Esophagus squamous epithelium (tissue), 5 donors: ENCODE results near the gene MYOZ3. TPM values are rescaled to one million over a fixed set of nuclear protein-coding genes. Genes with fewer than 3 reads are reported as not detected.

ENCODE experiments used
- DNase-seq: peaks from one replicate; lab custom pipeline; 2025; lab: John Stamatoyannopoulos, UW
- H3K27ac ChIP-seq, 4 donors: fragments of 200-600 bp; sonication (generic); one replicate each; pipeline ENCODE4 v1.5.1; 2016 to 2019; ENCODE audit warnings: mild to moderate bottlenecking in 1 of 4
- H3K27me3 ChIP-seq, 4 donors: fragments of 200-600 bp; sonication (generic); 1 replicate in 3 of 4; 2 replicates in 1 of 4; pipeline versions ENCODE4 v1.5.1 to v1.6.0; 2017 to 2021; ENCODE audit warnings: antibody characterized with exemption in 1 of 4
- H3K36me3 ChIP-seq, 3 donors: fragments of 200-600 bp; sonication (generic); one replicate each; pipeline ENCODE4 v1.5.1; 2016 to 2019
- H3K4me1 ChIP-seq, 3 donors: fragments of 200-600 bp; sonication (generic); one replicate each; pipeline ENCODE4 v1.5.1; 2017 to 2019
- H3K4me3 ChIP-seq, 4 donors: fragments of 200-600 bp; sonication (generic); 1 replicate in 3 of 4; 2 replicates in 1 of 4; pipeline ENCODE4 v1.5.1; 2016 to 2019; ENCODE audit warnings: mild to moderate bottlenecking in 2 of 4, moderate library complexity in 1 of 4
- H3K9me3 ChIP-seq, 3 donors: fragments of 200-600 bp; sonication (generic); one replicate each; pipeline ENCODE4 v1.5.1; 2016 to 2019
- POLR2A ChIP-seq, 4 donors: fragments of 450-650 bp; IDR thresholded peaks; one replicate each; pipeline ENCODE4 v1.6.1; 2017; ENCODE audit warnings: antibody characterized with exemption in 4 of 4, mild to moderate bottlenecking in 4 of 4, moderate library complexity in 3 of 4
- WGBS, 2 donors: methylation state at CpG; one replicate each; pipeline ENCODE4 v1.1.5; 2018; 5-methylcytosine and 5-hydroxymethylcytosine counted together
- intact Hi-C: fragments of 100-400 bp; cut with DNase I; formaldehyde crosslinking; loops from one replicate; pipeline ENCODE4 v1.15.0; 2022
- total RNA-seq, 4 donors: library from RNA; depleted of rRNA; stranded (reverse); fragments of >200 nt; gene quantifications; one replicate each; pipeline ENCODE4 v1.1.0, GENCODE V29; 2016
- TF ChIP-seq, protein P1 (sequence below), 6 experiments: fragments of 450-650 bp in 4 of 6; fragments of 200-600 bp in 2 of 6; sonication (generic) in 2 of 6; IDR thresholded peaks; one replicate each; pipeline ENCODE4 v1.5.1; 2016 to 2019; ENCODE audit warnings: antibody characterized with exemption in 6 of 6, mild to moderate bottlenecking in 4 of 6, moderate library complexity in 4 of 6
- donor health status: DM: yes; HTN: yes; CAD: no.

The MYOZ3 gene, protein sequence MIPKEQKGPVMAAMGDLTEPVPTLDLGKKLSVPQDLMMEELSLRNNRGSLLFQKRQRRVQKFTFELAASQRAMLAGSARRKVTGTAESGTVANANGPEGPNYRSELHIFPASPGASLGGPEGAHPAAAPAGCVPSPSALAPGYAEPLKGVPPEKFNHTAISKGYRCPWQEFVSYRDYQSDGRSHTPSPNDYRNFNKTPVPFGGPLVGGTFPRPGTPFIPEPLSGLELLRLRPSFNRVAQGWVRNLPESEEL
- total RNA-seq = under 1 TPM in 1 of 4 donors, not detected in 3; under 0.01 TPM

DNA sequence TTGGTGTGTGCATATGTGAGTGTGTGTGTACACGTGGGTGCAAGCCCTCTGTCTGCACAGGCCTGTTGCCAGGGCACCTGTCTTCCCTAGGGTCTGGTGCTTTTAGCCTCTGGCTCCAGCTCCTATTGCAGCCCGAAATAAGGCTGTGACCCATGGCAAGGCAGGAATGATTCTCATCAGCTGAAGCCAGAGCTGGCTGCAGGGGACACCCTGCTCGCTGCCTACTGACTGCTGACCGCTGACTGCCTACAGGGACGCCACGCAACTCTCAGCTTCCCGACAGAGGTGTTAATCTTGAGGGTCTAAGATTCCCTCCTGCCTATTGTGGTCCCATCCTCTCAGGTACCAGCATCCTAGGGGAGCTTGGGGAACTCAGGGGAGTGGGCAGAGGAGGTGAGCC, at the start of gene MYOZ3:
Gene MYOZ3 (plus strand): TSS at position 166 of the 400 bp plus-strand sequence. CDS start 1,691 bp downstream, outside the sequence.
- intact Hi-C loops = no loop called here
- Histone ChIP-seq H3K36me3 (no peaks in the 10 kb centered on the region), H3K4me3 (no peak within 1 kb of the TSS), H3K9me3 (no peaks in the 10 kb centered on the region), H3K27ac (peak within 1 kb of the TSS in 1 of 4 donors; percentile 5), H3K4me1 (peaks cover 3 to 24% (median 13%) of the 10 kb centered on the region in 3 donors), H3K27me3 (no peaks in the 10 kb centered on the region)
- WGBS, 2 donors = 46 to 68% methylated on average over 2 to 7 of the region's 7 CpGs
- DNase-seq = no peak
- TF ChIP-seq, protein P1, sequence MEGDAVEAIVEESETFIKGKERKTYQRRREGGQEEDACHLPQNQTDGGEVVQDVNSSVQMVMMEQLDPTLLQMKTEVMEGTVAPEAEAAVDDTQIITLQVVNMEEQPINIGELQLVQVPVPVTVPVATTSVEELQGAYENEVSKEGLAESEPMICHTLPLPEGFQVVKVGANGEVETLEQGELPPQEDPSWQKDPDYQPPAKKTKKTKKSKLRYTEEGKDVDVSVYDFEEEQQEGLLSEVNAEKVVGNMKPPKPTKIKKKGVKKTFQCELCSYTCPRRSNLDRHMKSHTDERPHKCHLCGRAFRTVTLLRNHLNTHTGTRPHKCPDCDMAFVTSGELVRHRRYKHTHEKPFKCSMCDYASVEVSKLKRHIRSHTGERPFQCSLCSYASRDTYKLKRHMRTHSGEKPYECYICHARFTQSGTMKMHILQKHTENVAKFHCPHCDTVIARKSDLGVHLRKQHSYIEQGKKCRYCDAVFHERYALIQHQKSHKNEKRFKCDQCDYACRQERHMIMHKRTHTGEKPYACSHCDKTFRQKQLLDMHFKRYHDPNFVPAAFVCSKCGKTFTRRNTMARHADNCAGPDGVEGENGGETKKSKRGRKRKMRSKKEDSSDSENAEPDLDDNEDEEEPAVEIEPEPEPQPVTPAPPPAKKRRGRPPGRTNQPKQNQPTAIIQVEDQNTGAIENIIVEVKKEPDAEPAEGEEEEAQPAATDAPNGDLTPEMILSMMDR (IDR thresholded peaks at IDR 0.05) = no peak
- no peak for TF ChIP-seq POLR2A (IDR thresholded peaks at IDR 0.05)

DNA sequence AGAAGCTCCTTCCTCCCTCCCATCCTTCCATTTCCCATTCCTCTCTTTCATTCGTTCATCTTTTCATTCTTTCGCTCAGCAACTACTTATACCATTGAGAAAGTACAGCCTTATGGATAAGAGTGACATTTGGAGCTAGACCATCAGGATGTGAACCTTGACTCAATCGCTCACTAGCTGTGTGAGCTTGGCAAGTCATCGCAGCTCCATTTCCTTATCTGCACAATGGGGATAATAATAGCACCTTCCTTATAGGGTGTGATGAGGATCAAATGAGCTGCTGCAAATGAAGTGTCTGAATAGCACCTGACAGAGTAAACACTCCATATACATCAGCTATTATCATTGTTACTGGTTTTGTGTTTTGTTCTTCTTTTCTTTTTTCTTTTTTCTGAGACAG, 48.6 kb upstream of the MYOZ3 start:
- no peaks in the 10 kb centered on the region for H3K9me3 ChIP-seq
- peaks cover 23 to 80% (median 72%) of the 10 kb centered on the region in 3 donors for H3K4me1 ChIP-seq
- no peak for TF ChIP-seq POLR2A (IDR thresholded peaks at IDR 0.05)
- TF ChIP-seq, protein P1 (IDR thresholded peaks at IDR 0.05) = no peak
- 51 to 57% methylated on average over 4 of the region's 4 CpGs for WGBS, 2 donors
- H3K27ac ChIP-seq = peak overlapping the region in 3 of 4 donors; percentile 68 to 76 (median 73)
- H3K36me3 ChIP-seq = no peaks in the 10 kb centered on the region
- H3K4me3 ChIP-seq = no peak overlapping the region
- intact Hi-C loops = no loop called here
- no peak for DNase-seq
- no peaks in the 10 kb centered on the region for H3K27me3 ChIP-seq

DNA sequence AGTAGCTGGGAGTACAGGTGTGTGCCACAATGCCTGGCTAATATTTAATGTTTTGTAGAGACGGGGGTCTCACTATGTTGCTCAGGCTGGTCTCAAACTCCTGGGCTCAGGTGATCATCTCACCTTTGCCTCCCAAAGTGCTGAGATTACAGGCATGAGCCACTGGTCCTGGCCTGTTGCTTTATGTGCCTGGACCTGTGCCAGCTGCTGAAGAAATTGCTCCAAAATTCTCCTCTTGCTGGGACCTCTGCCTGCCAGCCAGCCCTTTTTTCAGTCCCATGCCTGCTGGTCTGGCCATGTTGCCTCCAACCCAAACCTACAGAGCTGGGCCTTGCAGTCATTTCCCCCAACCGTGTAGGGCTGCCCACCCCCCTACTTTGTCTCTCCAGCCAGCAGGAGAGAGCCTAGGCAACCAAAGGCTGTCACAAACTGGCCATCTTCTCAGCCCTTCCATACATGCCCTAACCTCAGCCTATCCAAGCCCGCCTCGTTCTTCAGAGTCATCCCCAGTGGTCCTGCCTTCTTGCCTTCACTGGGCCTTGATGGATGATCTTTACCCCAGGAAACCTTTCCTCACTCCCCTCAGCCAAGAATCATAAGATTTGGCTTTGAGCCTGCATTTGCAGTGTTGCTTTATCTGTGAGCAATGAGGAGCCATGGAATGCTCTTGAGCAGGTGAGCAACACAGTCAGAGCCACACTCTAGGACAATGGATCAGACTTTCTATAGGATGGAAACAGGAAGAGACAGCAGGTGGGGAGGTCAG, 48.0 kb upstream of the MYOZ3 start:
- DNase-seq = no peak
- H3K27ac ChIP-seq = peak overlapping the region in 3 of 4 donors; percentile 10 to 58 (median 22)
- no peaks in the 10 kb centered on the region for H3K9me3 ChIP-seq
- H3K4me3 ChIP-seq = no peak overlapping the region
- H3K27me3 ChIP-seq = no peaks in the 10 kb centered on the region
- peaks cover 24 to 87% (median 73%) of the 10 kb centered on the region in 3 donors for H3K4me1 ChIP-seq
- 49 to 71% methylated on average over 3 to 4 of the region's 4 CpGs for WGBS, 2 donors
- H3K36me3 ChIP-seq = no peaks in the 10 kb centered on the region
- intact Hi-C loops = no loop called here
- no peak for TF ChIP-seq POLR2A (IDR thresholded peaks at IDR 0.05)
- TF ChIP-seq, protein P1 (IDR thresholded peaks at IDR 0.05) = no peak

DNA sequence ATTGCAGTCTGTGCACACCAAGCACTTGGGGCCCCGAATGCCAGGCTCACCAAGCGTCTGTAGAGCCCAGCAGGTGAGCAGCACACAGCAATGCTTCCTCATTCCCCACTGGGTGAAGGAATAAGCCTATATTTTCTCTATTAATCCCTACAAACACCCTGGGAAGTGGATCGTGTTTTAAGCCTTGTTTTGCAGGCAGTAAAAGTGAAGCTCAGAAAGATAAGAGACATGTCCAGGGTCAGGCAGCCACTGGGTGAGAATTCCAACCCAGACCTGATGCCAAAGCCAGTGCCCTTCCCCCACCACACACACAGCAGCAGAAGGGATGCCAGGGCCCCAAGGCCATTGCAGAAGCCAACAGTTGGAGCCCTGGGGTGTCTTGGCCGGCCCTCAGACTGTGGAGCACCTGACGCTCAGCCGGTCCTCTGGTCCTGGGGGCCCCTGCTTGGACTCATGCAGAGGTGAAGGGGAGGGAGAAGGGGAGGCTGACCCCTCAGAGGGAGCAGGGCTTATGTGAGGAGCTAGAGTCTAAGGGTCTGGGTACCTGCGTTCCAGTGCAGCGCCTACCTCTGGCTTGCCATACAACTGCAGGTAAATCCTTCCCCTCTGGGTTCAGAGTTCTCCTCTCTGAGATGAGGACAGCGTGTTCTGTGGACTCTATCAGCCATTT, 46.9 kb upstream of the MYOZ3 start:
- Histone ChIP-seq H3K27ac (peak overlapping the region in 3 of 4 donors; percentile 22 to 70 (median 67)), H3K4me3 (no peak overlapping the region), H3K36me3 (no peaks in the 10 kb centered on the region), H3K4me1 (peaks cover 29 to 98% (median 83%) of the 10 kb centered on the region in 3 donors), H3K9me3 (no peaks in the 10 kb centered on the region), H3K27me3 (no peaks in the 10 kb centered on the region)
- TF ChIP-seq, protein P1 (IDR thresholded peaks at IDR 0.05) = peak in 1 of 6 experiments; percentile 12
- TF ChIP-seq POLR2A (IDR thresholded peaks at IDR 0.05) = no peak
- 27 to 63% methylated on average over 2 to 7 of the region's 9 CpGs for WGBS, 2 donors
- no peak for DNase-seq
- intact Hi-C loops = no loop called here
